ENCODE data around the gene SYNE2. TPM values are rescaled to one million over a fixed set of nuclear protein-coding genes. Genes with fewer than 3 reads are reported as not detected.

SYNE2 gene
- total and polyA plus RNA-seq, 2 of the 8 experiments (the other 6 are each of a cell fraction or from before 2014, with no cell fraction given) = 32.6 to 46.1 TPM

- Histone ChIP-seq H3K36me3 (ENCODE audit: control insufficient read depth in 2 of 4, insufficient read depth in 4 of 4, low read length in 3 of 4) (peaks cover 0 to 10% (median 3%) of the 10 kb centered on the region in 4 experiments; a peak in 3 of 8 replicates), H3K27ac (ENCODE audit: low read depth, low read length) (no peak overlapping the region), H4K91ac (replicated peaks; ENCODE audit: insufficient read length, low read length) (no peak overlapping the region), H3K4me3 (ENCODE audit: extremely low read depth in 1 of 4, insufficient read depth in 2 of 4, low read depth in 3 of 4, low read length in 4 of 4) (no peak overlapping the region), H3K27me3 (replicated peaks in 1 of 4; ENCODE audit: control insufficient read depth in 3 of 4, extremely low read depth in 1 of 4, insufficient read depth in 3 of 4, low read length in 3 of 4) (peaks cover 0 to 1% (median 0%) of the 10 kb centered on the region in 4 experiments; a peak in 1 of 7 replicates), H2AK5ac (ENCODE audit: low read depth, low read length) (no peak overlapping the region), H3K23ac (ENCODE audit: insufficient read length) (no peak overlapping the region), H3K4me2 (ENCODE audit: insufficient read depth in 1 of 2, low read depth in 2 of 2, low read length in 2 of 2) (no peak overlapping the region), H3K9ac (replicated peaks in 1 of 4; ENCODE audit: extremely low read depth in 1 of 4, low read depth in 3 of 4, low read length in 3 of 4) (no peak overlapping the region), H2AFZ (ENCODE audit: low read length) (no peak overlapping the region), H2BK15ac (ENCODE audit: low read length) (no peak overlapping the region), H2BK120ac (replicated peaks; ENCODE audit: low read depth, low read length) (no peak overlapping the region), H3K18ac (ENCODE audit: extremely low read depth, low read length) (no peak overlapping the region), H3K56ac (replicated peaks; ENCODE audit: insufficient read length, low read depth, low read length) (no peak overlapping the region), H4K20me1 (replicated peaks in 1 of 2; ENCODE audit: control insufficient read depth in 1 of 2, insufficient read depth in 2 of 2, low read length in 2 of 2) (no peaks in the 10 kb centered on the region), H3K79me1 (ENCODE audit: low read depth, low read length) (no peaks in the 10 kb centered on the region), H3K9me3 (ENCODE audit: insufficient read depth in 2 of 2, low read depth in 1 of 2, low read length in 1 of 2) (no peaks in the 10 kb centered on the region), H2BK5ac (ENCODE audit: low read depth, low read length) (no peak overlapping the region), H3K23me2 (ENCODE audit: low read depth, low read length) (no peaks in the 10 kb centered on the region), H4K5ac (ENCODE audit: insufficient read length, low read depth, low read length) (no peak overlapping the region), H2BK20ac (ENCODE audit: low read length) (no peak overlapping the region), H3K14ac (ENCODE audit: insufficient read length) (no peak overlapping the region), H3K4ac (replicated peaks; ENCODE audit: insufficient read length, low read depth, low read length) (no peak overlapping the region), H3K4me1 (replicated peaks in 1 of 4; ENCODE audit: control insufficient read depth in 3 of 4, insufficient read depth in 4 of 4, low read length in 3 of 4) (peaks cover 0 to 12% (median 5%) of the 10 kb centered on the region in 4 experiments; a peak in 3 of 7 replicates), H2BK12ac (ENCODE audit: low read depth, low read length) (no peak overlapping the region), H4K8ac (ENCODE audit: extremely low read depth, insufficient read depth, low read length) (no peak overlapping the region), H3K79me2 (ENCODE audit: control insufficient read depth in 1 of 2, insufficient read depth in 2 of 2, low read length in 2 of 2) (no peaks in the 10 kb centered on the region)
- FAIRE-seq (no peak), DNase-seq (ENCODE audit: low read depth in 1 of 2, low spot score in 2 of 2) (no peak)
- TF ChIP-seq E2F6 (IDR thresholded peaks at IDR 0.05) (no peak), EGR1 (IDR thresholded peaks at IDR 0.05; ENCODE audit: borderline replicate concordance, low read depth, low read length) (no peak), GTF2F1 (IDR thresholded peaks at IDR 0.05; ENCODE audit: borderline replicate concordance, low read depth, low read length) (no peak), BRCA1 (IDR thresholded peaks at IDR 0.05; ENCODE audit: low read depth, low read length) (no peak), HDAC2 (IDR thresholded peaks at IDR 0.05; ENCODE audit: borderline replicate concordance in 1 of 2, low read depth in 2 of 2, low read length in 2 of 2) (no peak), USF2 (IDR thresholded peaks at IDR 0.05; ENCODE audit: low read length) (no peak), POLR2AphosphoS5 (IDR thresholded peaks at IDR 0.05; ENCODE audit: low read depth, low read length) (no peak), EZH2 (IDR thresholded peaks at IDR 0.05; ENCODE audit: low read depth, low read length, severe bottlenecking) (no peak), BACH1 (IDR thresholded peaks at IDR 0.05; ENCODE audit: low read length) (no peak), FOSL1 (IDR thresholded peaks at IDR 0.05; ENCODE audit: insufficient read depth, low read depth, low read length) (no peak)
- CTCF ChIA-PET (ENCODE audit: partially characterized antibody) = interaction anchor here (0.6 kb wide), 1 partner anchor 90 kb away, joined by 3 read pairs; no protein-coding TSS in a partner anchor
- WGBS, 2 experiments (ENCODE audit: extremely low coverage in 1 of 2, insufficient coverage in 1 of 2, insufficient read length in 1 of 2, insufficient replicate concordance in 2 of 2, low coverage in 1 of 2, low lambda C conversion rate in 2 of 2, missing lambda C conversion rate in 1 of 2) = 87% methylated on average over 2 of the region's 2 CpGs; no CpG with 5 or more reads in 1 of the 2 experiments
- POLR2A ChIA-PET (ENCODE audit: partially characterized antibody) = no interaction called here
Measured at GRCh38 chr14:64064447-64064846, 211.6 kb downstream of the SYNE2 start.

All from H1 (cell line).